ENCODE measurements around the gene TIGD3.

The TIGD3 gene

GRCh38 chr11:65370659-65371049 is 16.1 kb downstream of the TIGD3 start:
- no peak for DNase-seq (ENCODE audit: low read depth, low spot score)

GRCh38 chr11:65373839-65374580 is 19.5 kb downstream of the TIGD3 start:
- DNase-seq (ENCODE audit: low read depth, low spot score), result no peak

- DNase-seq (ENCODE audit: low read depth, low spot score), result no peak
Observed at GRCh38 chr11:65375012-65375411, 20.5 kb downstream of the TIGD3 start.

- DNase-seq (ENCODE audit: low read depth, low spot score), result no peak
Observed at GRCh38 chr11:65376138-65376713, 21.7 kb downstream of the TIGD3 start.

- DNase-seq (ENCODE audit: low read depth, low spot score), result no peak
Observed at GRCh38 chr11:65377036-65377435, 22.5 kb downstream of the TIGD3 start.

- no peak for DNase-seq (ENCODE audit: low read depth, low spot score)
Observed at GRCh38 chr11:65377777-65378176, 23.2 kb downstream of the TIGD3 start.

- no peak for DNase-seq (ENCODE audit: low read depth, low spot score)
Observed at GRCh38 chr11:65378208-65378927, 23.8 kb downstream of the TIGD3 start.

GRCh38 chr11:65378928-65379638 is 24.5 kb downstream of the TIGD3 start:
- DNase-seq (ENCODE audit: low read depth, low spot score), result no peak

- no peak for DNase-seq (ENCODE audit: low read depth, low spot score)
Observed at GRCh38 chr11:65379698-65380459, 25.3 kb downstream of the TIGD3 start.

- DNase-seq (ENCODE audit: low read depth, low spot score), result no peak
Observed at GRCh38 chr11:65380460-65381119, 26.0 kb downstream of the TIGD3 start.

GRCh38 chr11:65381716-65382032 is 27.1 kb downstream of the TIGD3 start:
- DNase-seq (ENCODE audit: low read depth, low spot score), result no peak

- peak; percentile 94 for DNase-seq (ENCODE audit: low read depth, low spot score)
Observed at GRCh38 chr11:65382033-65382803, 27.7 kb downstream of the TIGD3 start, which contains the start of gene SLC25A45. TSS of gene SLC25A45 (minus strand) at chr11:65382646. CDS start at chr11:65381951, 695 bp downstream.

GRCh38 chr11:65382804-65383368 is 28.3 kb downstream of the TIGD3 start:
- DNase-seq (ENCODE audit: low read depth, low spot score), result no peak

- no peak for DNase-seq (ENCODE audit: low read depth, low spot score)
Observed at GRCh38 chr11:65383778-65384177, 29.2 kb downstream of the TIGD3 start.

- DNase-seq (ENCODE audit: low read depth, low spot score), result no peak
Observed at GRCh38 chr11:65384301-65384889, 29.8 kb downstream of the TIGD3 start.

- no peak for DNase-seq (ENCODE audit: low read depth, low spot score)
Observed at GRCh38 chr11:65386307-65387140, 32.0 kb downstream of the TIGD3 start, which contains the start of gene FRMD8. TSS of gene FRMD8 (plus strand) at chr11:65386637. CDS start at chr11:65387037, 400 bp downstream.

GRCh38 chr11:65388731-65389130 is 34.2 kb downstream of the TIGD3 start:
- no peak for DNase-seq (ENCODE audit: low read depth, low spot score)

- no peak for DNase-seq (ENCODE audit: low read depth, low spot score)
Observed at GRCh38 chr11:65389294-65389980, 34.9 kb downstream of the TIGD3 start.
